ENCODE data around the gene SREBF2. TPM values are rescaled to one million over a fixed set of nuclear protein-coding genes. Genes with fewer than 3 reads are reported as not detected.
"Not testable (repeated sequence)": the region's sequence is repeated elsewhere in the genome, so short reads cannot be mapped to it uniquely, and the experiment has no call there.

The SREBF2 gene
- total RNA-seq, 1 donor from 2014 or later, result 200 TPM

DNA sequence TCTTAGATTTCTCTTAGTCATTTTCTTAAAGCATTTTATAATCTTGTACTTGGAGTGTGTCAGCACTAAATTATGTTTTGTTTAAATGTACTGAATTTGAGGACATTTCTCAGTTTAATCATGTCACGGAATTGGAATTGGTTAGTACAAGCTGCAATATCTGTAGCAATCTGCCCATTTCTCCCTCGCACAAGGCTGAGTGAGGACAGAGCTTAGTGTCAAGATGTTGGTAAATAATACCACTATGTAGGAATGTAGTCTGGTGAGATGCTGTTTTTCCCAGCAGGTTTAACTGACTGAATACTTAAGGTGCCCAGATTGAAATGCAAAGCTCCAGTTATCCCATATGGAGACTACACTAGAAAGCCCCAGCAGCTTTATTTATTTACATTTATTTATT is 30.6 kb downstream of the SREBF2 start:
- Mint-ChIP-seq H3K4me3 (ENCODE audit: unreplicated experiment) (no peak overlapping the region), H3K4me1 (ENCODE audit: unreplicated experiment) (peaks cover 5% of the 10 kb centered on the region), H3K9me3 (ENCODE audit: unreplicated experiment) (no peaks in the 10 kb centered on the region), H3K27ac (ENCODE audit: unreplicated experiment) (no peak overlapping the region), H3K36me3 (ENCODE audit: low read depth, unreplicated experiment) (peaks cover 15% of the 10 kb centered on the region), H3K27me3 (ENCODE audit: unreplicated experiment) (peaks cover 1% of the 10 kb centered on the region)
- DNase-seq (ENCODE audit: low spot score), result no peak
- TF ChIP-seq CTCF (IDR thresholded peaks at IDR 0.05; ENCODE audit: unreplicated experiment), result no peak

- peaks cover 5% of the 10 kb centered on the region for H3K4me1 Mint-ChIP-seq (ENCODE audit: unreplicated experiment)
- no peak for TF ChIP-seq CTCF (IDR thresholded peaks at IDR 0.05; ENCODE audit: unreplicated experiment)
- no peak overlapping the region for H3K4me3 Mint-ChIP-seq (ENCODE audit: unreplicated experiment)
- H3K36me3 Mint-ChIP-seq (ENCODE audit: low read depth, unreplicated experiment), result peaks cover 29% of the 10 kb centered on the region
- H3K9me3 Mint-ChIP-seq (ENCODE audit: unreplicated experiment), result no peaks in the 10 kb centered on the region
- no peak for DNase-seq (ENCODE audit: low spot score)
- H3K27ac Mint-ChIP-seq (ENCODE audit: unreplicated experiment), result no peak overlapping the region
- peaks cover 3% of the 10 kb centered on the region for H3K27me3 Mint-ChIP-seq (ENCODE audit: unreplicated experiment)
Measured at GRCh38 chr22:41868556-41868955, 35.7 kb downstream of the SREBF2 start.

DNA sequence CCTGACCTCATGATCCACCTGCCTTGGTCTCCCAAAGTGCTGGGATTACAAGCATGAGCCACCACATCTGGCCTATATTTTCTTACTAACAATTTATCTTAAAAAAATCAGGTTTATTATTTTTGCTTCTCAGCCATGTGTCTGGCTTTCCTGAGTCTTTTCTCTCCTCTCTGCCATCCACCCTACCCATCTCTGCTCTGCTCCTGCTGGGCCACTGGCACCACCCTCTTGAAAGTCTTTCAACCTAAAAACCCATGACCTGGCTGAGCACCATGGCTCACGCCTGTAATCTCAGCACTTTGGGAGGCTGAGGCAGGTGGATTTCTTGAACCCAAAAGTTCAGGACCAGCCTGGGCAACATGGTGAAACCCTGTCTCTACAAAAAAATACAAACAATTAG is 37.2 kb downstream of the SREBF2 start:
- H3K27me3 Mint-ChIP-seq (ENCODE audit: unreplicated experiment); H3K4me1 Mint-ChIP-seq (ENCODE audit: unreplicated experiment); H3K27ac Mint-ChIP-seq (ENCODE audit: unreplicated experiment); H3K9me3 Mint-ChIP-seq (ENCODE audit: unreplicated experiment); DNase-seq (ENCODE audit: low spot score); H3K4me3 Mint-ChIP-seq (ENCODE audit: unreplicated experiment): not testable (repeated sequence)
- peaks cover 30% of the 10 kb centered on the region for H3K36me3 Mint-ChIP-seq (ENCODE audit: low read depth, unreplicated experiment)

- Mint-ChIP-seq H3K4me1 (ENCODE audit: unreplicated experiment) (no peaks in the 10 kb centered on the region), H3K4me3 (ENCODE audit: unreplicated experiment) (no peak overlapping the region), H3K36me3 (ENCODE audit: low read depth, unreplicated experiment) (peaks cover 33% of the 10 kb centered on the region), H3K27me3 (ENCODE audit: unreplicated experiment) (peaks cover 5% of the 10 kb centered on the region), H3K9me3 (ENCODE audit: unreplicated experiment) (no peaks in the 10 kb centered on the region), H3K27ac (ENCODE audit: unreplicated experiment) (no peak overlapping the region)
- TF ChIP-seq CTCF (IDR thresholded peaks at IDR 0.05; ENCODE audit: unreplicated experiment), result no peak
- no peak for DNase-seq (ENCODE audit: low spot score)
Measured at GRCh38 chr22:41870786-41871185, 37.9 kb downstream of the SREBF2 start.

GRCh38 chr22:41873391-41873790 is 40.5 kb downstream of the SREBF2 start:
- Mint-ChIP-seq H3K27ac (ENCODE audit: unreplicated experiment) (no peak overlapping the region), H3K9me3 (ENCODE audit: unreplicated experiment) (no peaks in the 10 kb centered on the region), H3K27me3 (ENCODE audit: unreplicated experiment) (peaks cover 5% of the 10 kb centered on the region), H3K36me3 (ENCODE audit: low read depth, unreplicated experiment) (peaks cover 43% of the 10 kb centered on the region), H3K4me3 (ENCODE audit: unreplicated experiment) (no peak overlapping the region), H3K4me1 (ENCODE audit: unreplicated experiment) (no peaks in the 10 kb centered on the region)
- no peak for TF ChIP-seq CTCF (IDR thresholded peaks at IDR 0.05; ENCODE audit: unreplicated experiment)
- DNase-seq (ENCODE audit: low spot score), result no peak

GRCh38 chr22:41874090-41874489 is 41.2 kb downstream of the SREBF2 start:
- TF ChIP-seq CTCF (IDR thresholded peaks at IDR 0.05; ENCODE audit: unreplicated experiment), result no peak
- Mint-ChIP-seq H3K9me3 (ENCODE audit: unreplicated experiment) (no peaks in the 10 kb centered on the region), H3K4me3 (ENCODE audit: unreplicated experiment) (no peak overlapping the region), H3K36me3 (ENCODE audit: low read depth, unreplicated experiment) (peaks cover 49% of the 10 kb centered on the region), H3K27me3 (ENCODE audit: unreplicated experiment) (peaks cover 5% of the 10 kb centered on the region), H3K4me1 (ENCODE audit: unreplicated experiment) (no peaks in the 10 kb centered on the region), H3K27ac (ENCODE audit: unreplicated experiment) (no peak overlapping the region)
- DNase-seq (ENCODE audit: low spot score), result no peak

All from endothelial cell (in vitro differentiated cells).